ENCODE measurements around the gene UTP14C. TPM values are rescaled to one million over a fixed set of nuclear protein-coding genes. Genes with fewer than 3 reads are reported as not detected.
"Not testable (repeated sequence)": the region's sequence is repeated elsewhere in the genome, so short reads cannot be mapped to it uniquely, and the experiment has no call there.

The UTP14C gene, protein sequence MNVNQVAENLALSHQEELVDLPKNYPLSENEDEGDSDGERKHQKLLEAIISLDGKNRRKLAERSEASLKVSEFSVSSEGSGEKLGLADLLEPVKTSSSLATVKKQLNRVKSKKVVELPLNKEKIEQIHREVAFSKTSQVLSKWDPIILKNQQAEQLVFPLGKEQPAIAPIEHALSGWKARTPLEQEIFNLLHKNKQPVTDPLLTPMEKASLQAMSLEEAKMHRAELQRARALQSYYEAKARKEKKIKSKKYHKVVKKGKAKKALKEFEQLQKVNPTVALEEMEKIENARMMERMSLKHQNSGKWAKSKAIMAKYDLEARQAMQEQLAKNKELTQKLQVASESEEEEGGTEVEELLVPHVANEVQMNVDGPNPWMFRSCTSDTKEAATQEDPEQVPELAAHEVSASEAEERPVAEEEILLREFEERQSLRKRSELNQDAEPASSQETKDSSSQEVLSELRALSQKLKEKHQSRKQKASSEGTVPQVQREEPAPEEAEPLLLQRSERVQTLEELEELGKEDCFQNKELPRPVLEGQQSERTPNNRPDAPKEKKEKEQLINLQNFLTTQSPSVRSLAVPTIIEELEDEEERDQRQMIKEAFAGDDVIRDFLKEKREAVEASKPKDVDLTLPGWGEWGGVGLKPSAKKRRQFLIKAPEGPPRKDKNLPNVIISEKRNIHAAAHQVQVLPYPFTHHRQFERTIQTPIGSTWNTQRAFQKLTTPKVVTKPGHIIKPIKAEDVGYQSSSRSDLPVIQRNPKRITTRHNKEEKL
- total RNA-seq (2014; rRNA removed; shearing (Covaris generic)): 17.0 and 17.7 TPM in 2 replicates

DNA sequence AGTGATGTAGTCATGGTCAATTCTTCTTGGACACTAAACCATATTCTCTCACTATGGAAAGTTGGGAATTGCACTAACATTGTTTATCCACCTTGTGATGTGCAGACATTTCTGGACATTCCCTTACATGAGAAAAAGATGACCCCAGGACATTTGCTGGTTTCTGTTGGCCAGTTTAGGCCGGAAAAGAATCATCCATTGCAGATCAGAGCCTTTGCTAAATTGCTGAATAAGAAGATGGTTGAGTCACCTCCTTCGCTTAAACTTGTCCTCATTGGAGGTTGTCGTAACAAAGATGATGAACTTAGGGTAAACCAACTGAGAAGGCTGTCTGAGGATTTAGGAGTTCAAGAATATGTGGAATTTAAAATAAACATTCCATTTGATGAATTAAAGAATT is at the start of gene UTP14C:
Gene UTP14C (plus strand): TSS at position 211 of the 400 bp plus-strand sequence. CDS start 4,114 bp downstream, outside the sequence.
- H3K4me1 ChIP-seq: no peaks in the 10 kb centered on the region
- H3K4me3 ChIP-seq: no peak within 1 kb of the TSS
- no peak within 1 kb of the TSS for H3K27ac ChIP-seq
- H3K36me3 ChIP-seq: peaks cover 65% of the 10 kb centered on the region
- DNase-seq: no peak
- H3K9me3 ChIP-seq (replicated peaks): no peaks in the 10 kb centered on the region
- H3K27me3 ChIP-seq: no peaks in the 10 kb centered on the region

DNA sequence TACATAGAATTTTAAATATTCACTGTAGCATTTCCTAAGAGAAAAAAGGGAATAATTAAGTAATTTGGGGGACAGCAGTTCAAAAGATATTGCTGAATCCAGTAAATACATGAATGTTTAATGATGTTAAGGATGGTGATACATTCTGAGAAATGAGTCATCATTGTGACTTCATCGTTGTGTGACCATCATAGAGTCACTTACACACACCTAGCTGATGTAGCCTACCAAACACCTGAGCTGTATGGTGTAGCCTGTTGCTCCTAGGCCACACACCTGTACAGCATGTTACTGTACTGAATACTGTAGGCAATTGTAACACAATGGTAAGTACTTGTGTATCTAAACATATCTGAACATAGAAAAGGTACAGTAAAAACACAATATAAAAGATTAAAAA is 48.1 kb upstream of the UTP14C start:
- no peaks in the 10 kb centered on the region for H3K27me3 ChIP-seq
- H3K27ac ChIP-seq: no peak overlapping the region
- no peak overlapping the region for H3K4me3 ChIP-seq
- DNase-seq: no peak
- H3K4me1 ChIP-seq: no peaks in the 10 kb centered on the region
- H3K9me3 ChIP-seq (replicated peaks): no peaks in the 10 kb centered on the region
- no peaks in the 10 kb centered on the region for H3K36me3 ChIP-seq

DNA sequence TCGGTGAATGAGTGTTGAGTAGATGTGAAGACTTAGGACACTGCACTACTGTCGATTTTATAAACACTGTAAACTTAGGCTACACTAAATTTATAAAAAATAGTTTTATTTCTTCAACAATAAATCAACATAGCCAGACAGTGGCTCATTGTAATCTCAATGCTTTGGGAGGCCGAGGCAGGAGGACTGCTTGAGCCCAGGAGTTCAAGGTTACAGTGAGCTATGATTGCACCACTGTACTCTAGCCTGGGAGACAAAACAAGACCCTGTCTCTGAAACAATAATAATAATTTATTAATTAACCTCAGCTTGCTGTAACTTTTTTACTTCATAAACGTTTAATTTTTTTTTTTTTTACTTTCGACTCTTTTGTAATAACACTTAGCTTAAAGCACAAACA is 47.6 kb upstream of the UTP14C start:
- no peak overlapping the region for H3K27ac ChIP-seq
- H3K36me3 ChIP-seq: no peaks in the 10 kb centered on the region
- DNase-seq: no peak
- no peaks in the 10 kb centered on the region for H3K9me3 ChIP-seq (replicated peaks)
- no peaks in the 10 kb centered on the region for H3K4me1 ChIP-seq
- no peak overlapping the region for H3K4me3 ChIP-seq
- no peaks in the 10 kb centered on the region for H3K27me3 ChIP-seq

DNA sequence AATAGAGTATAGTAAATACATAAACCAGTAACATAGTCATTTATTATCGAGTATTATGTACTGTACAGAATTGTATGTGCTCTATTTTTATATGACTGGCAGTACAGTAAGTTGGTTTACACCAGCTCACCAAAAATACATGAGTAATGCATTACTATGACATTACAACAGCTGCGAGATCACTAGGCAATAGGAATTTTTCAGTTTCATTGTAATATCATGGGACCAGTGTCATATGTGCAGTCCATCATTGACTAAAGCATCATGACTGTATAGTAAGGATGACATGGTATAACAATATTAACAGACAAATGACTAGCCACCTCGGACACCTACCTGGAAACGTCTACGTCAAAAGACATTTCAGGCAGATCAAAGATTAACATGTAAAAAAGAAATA is 46.9 kb upstream of the UTP14C start:
- Histone ChIP-seq H3K27ac (no peak overlapping the region), H3K27me3 (no peaks in the 10 kb centered on the region), H3K4me3 (no peak overlapping the region), H3K9me3 (replicated peaks) (no peaks in the 10 kb centered on the region), H3K36me3 (no peaks in the 10 kb centered on the region), H3K4me1 (no peaks in the 10 kb centered on the region)
- no peak for DNase-seq

DNA sequence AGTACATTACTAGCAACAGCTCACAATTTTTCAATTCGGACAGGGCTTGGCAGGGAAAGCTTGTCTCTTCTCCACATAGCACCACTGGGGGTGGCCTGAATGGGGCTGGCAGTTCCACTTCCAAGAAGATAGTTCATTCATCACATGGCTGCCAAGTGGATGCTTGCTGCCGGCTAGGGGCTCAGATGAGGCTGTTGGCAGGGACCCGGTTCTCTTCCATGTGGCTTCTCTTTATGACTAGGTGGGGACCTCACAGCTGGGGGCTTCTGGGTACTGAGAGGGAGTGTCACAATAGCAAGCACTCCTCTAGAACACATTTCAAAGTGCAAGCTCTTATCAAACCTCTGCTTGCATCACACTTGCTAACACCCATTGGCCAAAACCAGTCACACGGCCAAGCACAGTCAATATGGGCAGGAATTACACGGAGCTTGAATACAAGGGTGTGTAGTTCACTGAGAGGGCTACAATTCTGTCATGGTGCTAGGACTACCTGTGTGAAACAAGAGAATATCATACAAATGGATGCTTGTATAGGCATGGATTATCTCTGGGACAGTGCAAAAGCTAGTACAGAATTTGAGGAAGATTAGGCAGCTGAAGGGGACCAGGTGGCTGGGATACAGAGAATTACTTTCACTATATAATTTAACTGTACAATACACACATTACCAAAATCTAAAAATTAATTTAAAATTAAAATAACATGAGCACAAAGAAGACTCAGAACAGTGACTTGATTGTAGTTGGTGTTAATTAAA is 45.5 kb upstream of the UTP14C start:
- Histone ChIP-seq H3K4me1 (no peaks in the 10 kb centered on the region), H3K27me3 (no peaks in the 10 kb centered on the region), H3K36me3 (no peaks in the 10 kb centered on the region), H3K27ac (no peak overlapping the region), H3K9me3 (replicated peaks) (no peaks in the 10 kb centered on the region), H3K4me3 (no peak overlapping the region)
- DNase-seq: no peak

DNA sequence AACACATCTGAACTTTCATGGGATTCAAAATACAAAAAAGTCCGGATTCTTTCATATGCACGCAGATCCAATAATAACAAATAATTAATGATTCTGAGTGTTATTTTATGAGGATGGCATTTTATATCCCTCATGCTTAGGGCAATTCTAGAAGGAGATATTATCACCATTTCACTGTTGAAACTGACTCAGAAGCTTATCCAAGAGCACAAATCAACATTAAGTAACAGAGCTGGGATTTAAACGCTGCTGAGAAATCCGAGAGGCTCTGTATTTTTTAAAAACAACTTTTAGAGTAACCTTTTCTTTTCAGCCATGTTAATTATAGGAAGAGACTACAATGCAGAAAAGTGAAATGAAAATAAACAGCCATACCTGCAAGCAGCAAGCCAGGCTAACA is 43.6 kb upstream of the UTP14C start:
- no peak overlapping the region for H3K27ac ChIP-seq
- H3K4me1 ChIP-seq: no peaks in the 10 kb centered on the region
- H3K4me3 ChIP-seq: no peak overlapping the region
- no peak for DNase-seq
- H3K36me3 ChIP-seq: no peaks in the 10 kb centered on the region
- no peaks in the 10 kb centered on the region for H3K27me3 ChIP-seq
- no peaks in the 10 kb centered on the region for H3K9me3 ChIP-seq (replicated peaks)

DNA sequence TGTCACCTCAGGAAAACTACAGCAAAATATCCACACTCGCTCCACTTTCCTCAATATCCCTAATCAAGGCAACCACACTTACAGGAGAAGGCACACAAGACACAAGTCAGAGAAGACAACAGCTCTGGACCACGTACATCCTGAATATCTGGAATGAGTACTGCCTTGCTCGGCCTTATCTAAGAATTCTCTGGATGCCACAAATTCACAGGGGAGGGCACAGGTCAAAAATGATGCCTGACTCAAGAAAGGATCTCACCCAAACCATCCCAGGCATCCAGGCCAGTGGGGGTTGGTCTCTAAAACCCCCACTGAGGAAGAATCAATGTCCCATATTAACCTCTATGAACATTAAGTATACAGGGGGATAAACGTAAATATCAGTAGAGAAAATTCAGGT is 43.1 kb upstream of the UTP14C start:
- Histone ChIP-seq H3K9me3 (replicated peaks) (no peaks in the 10 kb centered on the region), H3K4me3 (no peak overlapping the region), H3K4me1 (no peaks in the 10 kb centered on the region), H3K36me3 (no peaks in the 10 kb centered on the region), H3K27me3 (no peaks in the 10 kb centered on the region), H3K27ac (no peak overlapping the region)
- DNase-seq: no peak

DNA sequence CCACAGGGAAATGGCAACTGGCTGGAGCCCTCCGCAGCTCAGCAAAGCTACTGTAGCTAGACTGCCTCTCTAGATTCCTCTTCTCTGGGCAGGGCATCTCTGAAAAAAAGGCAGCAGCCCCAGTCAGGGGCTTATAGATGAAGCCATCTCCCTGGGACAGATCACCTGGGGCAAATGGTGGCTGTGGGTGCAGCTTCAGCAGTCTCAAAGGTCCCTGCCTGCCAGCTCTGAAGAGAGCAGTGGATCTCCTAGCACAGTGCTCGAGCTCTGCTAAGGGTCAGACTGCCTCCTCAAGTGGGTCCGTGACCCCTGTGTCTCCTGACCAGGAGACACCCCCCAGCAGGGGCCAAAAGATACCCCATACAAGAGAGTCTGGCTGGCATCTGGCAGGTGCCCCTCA is 41.2 kb upstream of the UTP14C start:
- H3K4me3 ChIP-seq; H3K27me3 ChIP-seq; H3K4me1 ChIP-seq; H3K27ac ChIP-seq; H3K9me3 ChIP-seq (replicated peaks); H3K36me3 ChIP-seq; DNase-seq: not testable (repeated sequence)

DNA sequence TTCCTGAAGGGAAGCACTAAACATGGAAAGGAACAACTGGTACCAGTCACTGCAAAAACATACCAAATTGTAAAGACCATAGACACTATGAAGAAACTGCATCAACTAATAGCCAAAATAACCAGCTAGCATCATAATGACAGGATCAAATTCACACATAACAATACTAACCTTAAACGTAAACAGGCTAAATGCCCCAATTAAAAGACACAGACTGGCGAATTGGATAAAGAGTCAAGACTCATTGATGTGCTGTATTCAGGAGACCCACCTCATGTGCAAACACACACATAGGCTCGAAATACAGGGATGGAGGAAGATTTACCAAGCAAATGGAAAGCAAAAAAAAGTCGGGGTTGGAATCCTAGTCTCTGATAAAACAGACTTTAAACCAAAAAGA is 39.6 kb upstream of the UTP14C start:
- not testable (repeated sequence) for H3K4me1 ChIP-seq; H3K36me3 ChIP-seq; H3K27me3 ChIP-seq; H3K27ac ChIP-seq; DNase-seq; H3K4me3 ChIP-seq; H3K9me3 ChIP-seq (replicated peaks)

DNA sequence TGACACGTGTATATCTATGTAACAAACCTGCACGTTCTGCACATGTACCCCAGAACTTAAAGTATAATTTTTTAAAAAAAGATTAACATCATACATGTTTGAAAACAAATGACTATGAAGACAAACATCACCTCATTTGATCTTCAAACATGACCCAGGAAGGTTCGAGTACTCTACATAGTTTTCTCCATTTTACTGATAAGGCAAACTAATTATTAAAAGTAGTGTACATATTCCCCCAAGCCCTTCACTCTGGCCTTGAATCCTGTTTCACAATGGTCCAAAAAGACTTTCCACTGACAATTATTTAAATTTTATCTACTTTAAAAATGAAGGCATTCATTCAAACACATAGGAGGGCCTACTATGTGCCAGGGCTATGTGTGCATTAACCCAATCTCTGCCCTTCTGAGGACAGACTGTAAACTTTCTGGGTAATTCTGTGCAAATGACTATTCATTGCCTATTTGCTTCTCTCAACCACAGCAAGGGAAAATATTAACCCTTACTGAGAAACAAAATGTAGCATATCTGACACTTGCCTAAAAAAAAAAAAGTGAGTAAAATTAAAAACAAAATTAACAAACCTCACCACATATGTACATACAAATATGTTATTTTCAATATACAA is 35.4 kb upstream of the UTP14C start:
- Histone ChIP-seq H3K36me3 (no peaks in the 10 kb centered on the region), H3K27me3 (no peaks in the 10 kb centered on the region), H3K4me3 (no peak overlapping the region), H3K27ac (no peak overlapping the region), H3K9me3 (replicated peaks) (no peaks in the 10 kb centered on the region), H3K4me1 (no peaks in the 10 kb centered on the region)
- DNase-seq: no peak

DNA sequence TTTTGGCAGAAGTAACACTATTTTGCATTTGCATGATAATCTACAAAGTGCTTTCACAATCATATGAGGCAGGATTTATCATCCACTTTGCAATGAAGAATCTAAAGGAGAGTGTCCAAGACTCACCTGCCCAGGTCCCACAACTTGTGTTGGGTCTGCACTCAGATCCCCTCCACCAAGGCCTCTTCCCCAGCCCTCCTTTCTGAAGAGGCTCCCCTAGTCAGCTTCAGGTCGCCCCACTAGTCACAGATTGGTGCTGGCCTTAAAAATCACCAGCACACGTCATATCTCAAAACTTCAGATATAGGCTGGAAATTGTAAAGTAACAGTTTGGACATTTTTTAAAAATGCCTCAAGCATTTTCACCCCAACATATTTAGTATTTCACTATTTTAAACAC is 30.8 kb upstream of the UTP14C start:
- Histone ChIP-seq H3K9me3 (replicated peaks) (no peaks in the 10 kb centered on the region), H3K36me3 (no peaks in the 10 kb centered on the region), H3K27ac (no peak overlapping the region), H3K4me1 (peaks cover 10% of the 10 kb centered on the region), H3K27me3 (no peaks in the 10 kb centered on the region), H3K4me3 (no peak overlapping the region)
- no peak for DNase-seq

DNA sequence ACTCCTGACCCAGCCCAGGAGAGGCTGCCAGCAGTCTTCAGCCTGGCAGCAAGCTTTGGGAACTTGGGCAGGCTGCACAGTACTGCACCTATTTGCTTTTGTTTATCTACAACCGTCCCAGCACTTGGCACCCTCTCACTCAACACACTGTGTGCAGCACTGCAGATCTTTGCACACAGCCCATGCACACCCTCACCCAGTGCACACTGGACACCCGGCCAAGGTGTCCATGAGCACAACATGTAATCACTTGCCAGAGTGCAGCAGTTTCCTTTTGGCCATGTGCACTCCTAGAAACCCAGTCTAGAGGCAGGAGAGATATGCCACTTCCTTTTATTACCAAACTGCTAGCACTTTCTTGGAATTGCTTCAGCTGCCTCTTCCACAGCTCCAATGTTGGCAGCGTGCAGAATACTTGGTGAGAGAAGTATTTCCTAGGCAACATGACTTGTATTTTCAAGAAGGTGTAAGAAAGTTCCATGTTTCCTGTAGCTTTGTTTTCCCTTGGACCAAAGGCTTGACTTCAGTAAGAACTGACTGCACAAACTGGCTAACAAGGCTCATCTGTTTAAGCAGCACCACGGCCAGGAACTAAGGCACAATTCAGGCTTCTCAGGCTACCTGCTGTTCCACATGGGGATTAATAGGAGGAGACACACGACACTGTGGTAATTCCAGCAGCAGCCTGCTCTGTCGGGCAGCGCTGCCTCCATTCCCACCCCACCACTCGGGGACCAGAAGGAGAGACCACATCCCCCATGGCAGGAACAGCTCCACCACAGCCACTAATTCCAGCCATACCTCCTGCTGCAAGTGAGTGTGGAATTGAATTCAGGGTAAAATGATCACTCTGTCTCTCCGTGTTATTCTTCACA is 28.6 kb upstream of the UTP14C start:
- H3K27me3 ChIP-seq: no peaks in the 10 kb centered on the region
- no peaks in the 10 kb centered on the region for H3K36me3 ChIP-seq
- no peak overlapping the region for H3K4me3 ChIP-seq
- peaks cover 10% of the 10 kb centered on the region for H3K4me1 ChIP-seq
- no peak overlapping the region for H3K27ac ChIP-seq
- no peaks in the 10 kb centered on the region for H3K9me3 ChIP-seq (replicated peaks)
- DNase-seq: peak in 1 of 2 experiments; percentile 16

DNA sequence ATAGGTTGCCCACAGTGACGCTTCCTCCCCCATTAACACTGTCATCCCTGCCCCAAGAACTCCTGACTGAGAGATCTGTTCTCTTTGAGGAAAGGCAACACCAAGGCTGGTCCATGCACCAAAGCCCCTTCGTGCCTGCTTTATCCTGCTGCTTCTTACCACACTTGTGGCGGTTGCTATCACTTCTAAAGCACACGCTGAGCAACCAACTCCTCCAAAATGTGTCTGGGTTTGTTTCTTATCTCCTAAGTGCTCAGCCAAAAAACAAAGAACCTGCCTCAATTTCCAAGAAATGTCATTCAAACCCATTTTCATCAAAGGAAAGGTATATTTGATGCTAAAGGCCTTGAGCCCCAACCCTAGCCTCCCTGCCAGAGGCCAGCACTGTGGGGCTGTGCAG is 27.9 kb upstream of the UTP14C start:
- no peaks in the 10 kb centered on the region for H3K9me3 ChIP-seq (replicated peaks)

DNA sequence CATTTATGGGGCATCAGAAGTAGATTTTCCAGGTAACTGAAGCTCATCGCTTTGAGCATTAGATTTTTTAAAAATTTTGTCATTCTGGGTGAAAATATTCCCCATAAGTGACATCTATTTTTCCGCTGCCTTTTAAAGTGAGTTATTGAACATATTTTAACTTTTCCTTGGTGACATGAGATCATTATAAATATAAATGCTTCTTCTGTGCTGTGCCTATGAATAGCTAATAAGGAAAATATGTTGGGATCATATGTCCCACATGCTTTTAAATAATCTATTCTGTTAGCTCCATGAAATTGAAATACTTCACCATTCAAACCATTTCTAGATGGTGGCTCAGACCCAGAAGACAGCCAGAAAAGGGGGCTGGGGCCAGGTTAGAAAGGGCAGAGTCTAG is 27.3 kb upstream of the UTP14C start:
- Histone ChIP-seq H3K27ac (no peak overlapping the region), H3K27me3 (no peaks in the 10 kb centered on the region), H3K36me3 (no peaks in the 10 kb centered on the region)

More for the DNA sequence above, 27.9 kb upstream of the UTP14C start:
- no peaks in the 10 kb centered on the region for H3K36me3 ChIP-seq
- no peak overlapping the region for H3K27ac ChIP-seq
- DNase-seq: no peak
- H3K27me3 ChIP-seq: no peaks in the 10 kb centered on the region
- H3K4me3 ChIP-seq: no peak overlapping the region
- peaks cover 10% of the 10 kb centered on the region for H3K4me1 ChIP-seq

More for the DNA sequence above, 27.3 kb upstream of the UTP14C start:
- Histone ChIP-seq H3K9me3 (replicated peaks) (no peaks in the 10 kb centered on the region), H3K4me1 (peaks cover 10% of the 10 kb centered on the region), H3K4me3 (no peak overlapping the region)
- DNase-seq: no peak
